ENCODE data around the gene ZSCAN9. TPM values are rescaled to one million over a fixed set of nuclear protein-coding genes. Genes with fewer than 3 reads are reported as not detected.

Gene ZSCAN9
- total RNA-seq (12.1 and 12.2 TPM in 2 replicates), polyA plus RNA-seq (7.4 and 8.0 TPM in 2 replicates)

DNA sequence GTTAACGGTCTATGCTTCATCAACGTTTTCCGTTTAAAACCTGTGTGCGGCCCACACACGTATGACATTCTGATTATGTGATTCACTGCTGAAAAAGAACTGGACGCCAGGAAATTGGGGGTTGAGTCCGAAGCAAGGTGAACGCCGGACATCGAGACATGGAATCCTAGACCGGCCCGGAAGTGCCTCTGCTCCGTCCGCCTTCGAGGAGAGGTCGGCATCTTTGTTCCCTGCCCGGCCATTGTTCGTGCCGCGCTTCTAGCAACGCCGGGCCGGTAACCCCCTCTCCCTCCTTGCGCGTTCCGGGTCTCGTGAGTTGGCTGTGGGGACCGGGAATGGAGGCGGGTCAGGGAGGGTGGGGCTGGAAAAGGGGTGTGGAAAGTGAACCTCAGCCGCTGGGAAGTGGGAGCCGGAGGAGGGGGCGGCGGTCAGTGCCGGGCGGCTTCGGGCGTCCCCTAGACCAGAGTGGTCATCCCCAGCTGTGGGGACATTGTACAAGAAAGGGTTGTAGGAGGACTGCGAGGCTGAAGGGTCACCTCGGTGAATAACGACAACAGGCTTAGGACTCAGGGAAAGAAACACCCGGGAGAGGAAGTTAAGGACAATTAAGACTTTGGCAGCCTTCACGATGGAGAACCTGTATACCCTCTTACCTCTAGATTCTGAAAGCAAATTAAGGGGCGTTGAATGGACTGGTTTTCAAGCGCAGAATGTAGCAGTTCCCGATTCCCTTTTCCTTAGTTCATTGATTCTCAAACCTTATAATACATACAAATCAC, at the start of gene ZSCAN9:
Gene ZSCAN9 (plus strand): TSS at position 220 of the 779 bp plus-strand sequence. CDS start 1,810 bp downstream, outside the sequence.
- Histone ChIP-seq H4K20me1 (ENCODE audit: insufficient read depth, poor library complexity, severe bottlenecking) (no peaks in the 10 kb centered on the region), H3K27ac (peak within 1 kb of the TSS; percentile 76), H2AFZ (peak within 1 kb of the TSS; percentile 78), H3K36me3 (replicated peaks; ENCODE audit: insufficient read depth, low read depth) (no peaks in the 10 kb centered on the region), H3K9me3 (ENCODE audit: low read depth) (no peaks in the 10 kb centered on the region), H3K9me2 (replicated peaks; ENCODE audit: insufficient read depth) (no peaks in the 10 kb centered on the region), H3K4me3 (peak within 1 kb of the TSS; percentile 67), H3K4me1 (ENCODE audit: insufficient read depth) (no peaks in the 10 kb centered on the region), H3K27me3 (peaks cover 6% of the 10 kb centered on the region), H3K79me2 (peaks cover 8% of the 10 kb centered on the region), H3K4me2 (peak within 1 kb of the TSS; percentile 70)
- peak; percentile 93 for DNase-seq (ENCODE audit: low spot score)
- TF ChIP-seq EZH2phosphoT487 (IDR thresholded peaks at IDR 0.05; ENCODE audit: low read depth, severe bottlenecking, unreplicated experiment), result no peak
- TF ChIP-seq, protein P1, sequence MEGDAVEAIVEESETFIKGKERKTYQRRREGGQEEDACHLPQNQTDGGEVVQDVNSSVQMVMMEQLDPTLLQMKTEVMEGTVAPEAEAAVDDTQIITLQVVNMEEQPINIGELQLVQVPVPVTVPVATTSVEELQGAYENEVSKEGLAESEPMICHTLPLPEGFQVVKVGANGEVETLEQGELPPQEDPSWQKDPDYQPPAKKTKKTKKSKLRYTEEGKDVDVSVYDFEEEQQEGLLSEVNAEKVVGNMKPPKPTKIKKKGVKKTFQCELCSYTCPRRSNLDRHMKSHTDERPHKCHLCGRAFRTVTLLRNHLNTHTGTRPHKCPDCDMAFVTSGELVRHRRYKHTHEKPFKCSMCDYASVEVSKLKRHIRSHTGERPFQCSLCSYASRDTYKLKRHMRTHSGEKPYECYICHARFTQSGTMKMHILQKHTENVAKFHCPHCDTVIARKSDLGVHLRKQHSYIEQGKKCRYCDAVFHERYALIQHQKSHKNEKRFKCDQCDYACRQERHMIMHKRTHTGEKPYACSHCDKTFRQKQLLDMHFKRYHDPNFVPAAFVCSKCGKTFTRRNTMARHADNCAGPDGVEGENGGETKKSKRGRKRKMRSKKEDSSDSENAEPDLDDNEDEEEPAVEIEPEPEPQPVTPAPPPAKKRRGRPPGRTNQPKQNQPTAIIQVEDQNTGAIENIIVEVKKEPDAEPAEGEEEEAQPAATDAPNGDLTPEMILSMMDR (IDR thresholded peaks at IDR 0.05; ENCODE audit: poor library complexity), result no peak
- TF ChIP-seq EZH2 (IDR thresholded peaks at IDR 0.05; ENCODE audit: borderline replicate concordance), result no peak
- WGBS (ENCODE audit: low lambda C conversion rate, missing lambda C conversion rate), result 2% methylated on average over 38 of the region's 45 CpGs

DNA sequence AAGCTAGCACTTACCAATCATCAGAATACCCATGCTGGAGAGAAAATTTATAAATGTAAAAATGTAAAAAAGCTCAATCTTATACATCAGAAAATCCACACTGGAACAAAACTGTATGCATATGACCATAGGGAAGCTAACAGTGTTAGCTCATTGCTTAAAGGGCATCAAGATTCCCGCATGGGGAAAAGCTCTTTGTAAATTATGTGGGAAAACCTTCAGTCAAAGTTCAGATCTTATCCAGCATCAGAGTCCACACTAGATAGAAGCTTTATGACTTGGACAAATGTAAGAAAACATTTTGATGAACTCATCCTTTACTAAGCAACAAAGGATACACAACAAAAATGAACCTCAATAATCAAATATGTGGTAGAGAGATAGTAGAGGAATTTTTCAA, 48.7 kb upstream of the ZSCAN9 start:
- no peak overlapping the region for H2AFZ ChIP-seq
- no peak overlapping the region for H3K4me2 ChIP-seq
- 81% methylated on average over 1 of the region's 1 CpG for WGBS (ENCODE audit: low lambda C conversion rate, missing lambda C conversion rate)
- no peaks in the 10 kb centered on the region for H3K27me3 ChIP-seq
- no peaks in the 10 kb centered on the region for H3K9me2 ChIP-seq (replicated peaks; ENCODE audit: insufficient read depth)
- H3K36me3 ChIP-seq (replicated peaks; ENCODE audit: insufficient read depth, low read depth), result no peaks in the 10 kb centered on the region
- H4K20me1 ChIP-seq (ENCODE audit: insufficient read depth, poor library complexity, severe bottlenecking), result no peaks in the 10 kb centered on the region
- no peak overlapping the region for H3K4me3 ChIP-seq
- DNase-seq (ENCODE audit: low spot score), result no peak
- H3K4me1 ChIP-seq (ENCODE audit: insufficient read depth), result no peaks in the 10 kb centered on the region
- no peaks in the 10 kb centered on the region for H3K9me3 ChIP-seq (ENCODE audit: low read depth)
- H3K27ac ChIP-seq, result no peak overlapping the region
- TF ChIP-seq EZH2phosphoT487 (IDR thresholded peaks at IDR 0.05; ENCODE audit: low read depth, severe bottlenecking, unreplicated experiment) (no peak), EZH2 (IDR thresholded peaks at IDR 0.05; ENCODE audit: borderline replicate concordance) (no peak)
- TF ChIP-seq, protein P1 (IDR thresholded peaks at IDR 0.05; ENCODE audit: poor library complexity), result no peak
- H3K79me2 ChIP-seq, result no peaks in the 10 kb centered on the region

DNA sequence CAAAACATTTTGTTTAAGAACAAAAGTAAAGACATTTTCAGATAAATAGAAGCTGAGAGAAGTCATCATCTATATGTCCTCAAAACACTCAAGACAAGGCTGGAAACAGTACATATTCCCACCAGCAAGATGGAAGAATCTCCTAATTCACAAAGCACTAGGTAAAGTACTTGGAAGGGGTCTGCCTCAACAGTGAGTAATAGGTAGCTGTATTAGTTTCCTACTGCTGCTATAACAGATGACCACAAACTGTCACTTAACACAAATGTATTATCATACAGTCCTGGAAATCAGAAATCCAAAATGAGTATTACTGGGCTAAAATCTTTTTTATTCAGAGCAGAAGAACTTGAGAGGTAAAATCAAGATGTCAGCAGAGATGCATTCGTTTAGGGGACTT, 42.8 kb upstream of the ZSCAN9 start:
- no peaks in the 10 kb centered on the region for H4K20me1 ChIP-seq (ENCODE audit: insufficient read depth, poor library complexity, severe bottlenecking)
- no peak overlapping the region for H3K4me2 ChIP-seq
- no peaks in the 10 kb centered on the region for H3K9me2 ChIP-seq (replicated peaks; ENCODE audit: insufficient read depth)
- no peak for TF ChIP-seq EZH2phosphoT487 (IDR thresholded peaks at IDR 0.05; ENCODE audit: low read depth, severe bottlenecking, unreplicated experiment)
- no peak for TF ChIP-seq EZH2 (IDR thresholded peaks at IDR 0.05; ENCODE audit: borderline replicate concordance)
- TF ChIP-seq, protein P1 (IDR thresholded peaks at IDR 0.05; ENCODE audit: poor library complexity), result no peak
- H3K4me1 ChIP-seq (ENCODE audit: insufficient read depth), result no peaks in the 10 kb centered on the region
- H3K4me3 ChIP-seq, result no peak overlapping the region
- no peaks in the 10 kb centered on the region for H3K9me3 ChIP-seq (ENCODE audit: low read depth)
- H2AFZ ChIP-seq, result no peak overlapping the region
- no peak overlapping the region for H3K27ac ChIP-seq
- DNase-seq (ENCODE audit: low spot score), result no peak
- no peaks in the 10 kb centered on the region for H3K79me2 ChIP-seq
- 55% methylated on average over 1 of the region's 1 CpG for WGBS (ENCODE audit: low lambda C conversion rate, missing lambda C conversion rate)
- no peaks in the 10 kb centered on the region for H3K36me3 ChIP-seq (replicated peaks; ENCODE audit: insufficient read depth, low read depth)
- H3K27me3 ChIP-seq, result no peaks in the 10 kb centered on the region
